ENCODE results near the gene SNAP23.

- TF ChIP-seq CTCF (IDR thresholded peaks at IDR 0.05; ENCODE audit: low read depth, low read length) (no peak), EZH2phosphoT487 (IDR thresholded peaks at IDR 0.05; ENCODE audit: low read depth) (no peak)
Measured at GRCh38 chr15:42549032-42549491, 53.6 kb downstream of the SNAP23 start.
